ENCODE measurements around the gene SYT6.

SYT6 gene

DNA sequence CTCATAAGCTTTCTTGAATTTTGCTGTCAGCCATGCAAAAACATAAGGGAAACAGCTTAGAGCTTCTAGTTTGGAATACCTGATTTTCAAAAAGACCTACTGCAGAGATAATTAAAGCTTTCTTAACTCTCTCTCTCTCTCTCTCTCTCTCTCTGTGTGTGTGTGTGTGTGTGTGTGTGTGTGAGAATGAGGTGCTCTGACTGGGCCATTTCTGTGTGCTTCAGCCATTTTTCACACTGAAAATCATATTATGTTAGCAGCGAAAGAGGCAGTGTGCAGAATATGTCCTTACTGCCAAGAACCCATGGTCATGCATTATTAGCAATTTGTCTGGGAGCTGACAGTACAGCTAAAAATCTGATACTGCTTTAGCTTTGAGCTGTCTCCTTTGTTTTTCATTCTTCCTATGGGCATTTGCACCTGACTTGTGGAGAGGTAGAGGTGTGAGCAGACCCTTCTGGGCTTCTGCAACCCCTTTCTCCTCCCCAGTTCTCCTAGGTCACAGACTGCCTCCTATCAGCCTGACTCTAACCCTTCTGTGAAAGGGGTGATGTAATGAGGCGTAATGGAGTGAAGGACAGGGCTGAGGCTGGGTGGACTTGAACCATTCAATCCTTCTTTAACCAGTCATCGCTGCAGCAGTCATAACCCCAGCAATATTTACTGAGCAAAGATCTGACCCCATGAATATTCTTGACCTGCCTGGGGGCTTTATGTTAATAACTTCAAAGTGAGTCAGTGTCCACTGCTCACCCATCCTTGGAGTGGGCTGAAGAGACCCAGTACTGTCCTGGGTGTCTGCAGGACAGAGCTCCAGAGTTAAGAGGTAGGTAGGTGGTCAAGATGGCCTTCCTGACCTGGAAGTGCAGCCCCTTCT lies 61.2 kb downstream of the SYT6 start:
- DNase-seq (ENCODE audit: low read depth): no peak

DNA sequence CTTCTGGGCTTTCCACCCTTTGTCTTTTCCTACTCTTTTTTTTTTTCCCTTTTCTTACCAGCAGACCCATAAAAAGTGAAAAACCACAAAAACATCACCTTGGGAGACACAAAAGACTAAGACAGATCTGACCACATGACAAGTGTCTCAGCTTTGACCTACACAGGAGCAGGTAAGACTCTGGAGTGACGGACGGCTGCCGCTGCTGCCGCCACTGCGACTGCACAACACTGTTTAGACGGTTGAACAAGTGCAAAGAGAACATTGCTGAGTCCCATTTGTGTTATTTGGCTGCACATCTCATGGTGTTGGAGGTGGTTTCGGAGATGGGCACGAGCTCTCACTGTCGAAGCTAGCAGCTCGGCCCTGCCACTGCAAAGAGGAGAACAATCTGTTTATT lies 62.0 kb downstream of the SYT6 start:
- DNase-seq (ENCODE audit: low read depth): no peak

DNA sequence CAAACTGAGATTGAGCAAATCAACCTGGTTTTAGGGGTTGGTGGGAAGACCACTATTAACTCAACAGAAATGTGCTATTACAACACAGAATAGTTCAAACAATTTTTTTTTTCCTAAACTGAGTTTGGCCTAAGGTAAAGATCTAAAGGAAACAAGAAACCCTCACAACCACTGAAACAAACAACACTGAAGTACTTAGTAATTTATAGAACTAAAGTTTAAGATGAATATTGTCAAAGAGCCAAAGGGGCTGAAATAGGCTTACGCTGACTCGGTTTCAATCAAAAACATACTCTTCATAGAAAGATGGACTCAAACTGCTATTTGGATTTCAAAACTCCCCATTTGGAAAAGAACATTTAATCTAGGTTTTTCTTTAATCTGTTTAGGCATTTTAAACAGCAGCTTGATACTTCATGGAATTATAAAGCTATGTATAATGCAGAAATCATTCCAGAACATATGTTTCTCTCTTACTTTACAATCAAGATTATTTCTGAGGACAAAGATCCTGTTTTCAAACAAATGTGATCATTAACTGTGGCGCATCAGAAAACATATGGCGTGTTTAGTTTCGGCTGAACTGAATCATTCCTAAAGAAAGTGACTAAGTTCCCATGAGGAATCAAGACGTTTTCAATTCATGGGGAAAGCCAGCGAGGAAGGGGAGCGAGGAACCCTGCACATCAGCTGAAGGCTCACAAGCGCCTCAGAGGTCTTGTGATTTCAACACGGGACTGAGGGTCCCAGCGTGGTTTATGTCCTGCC lies 62.7 kb downstream of the SYT6 start:
- DNase-seq (ENCODE audit: low read depth): no peak

DNA sequence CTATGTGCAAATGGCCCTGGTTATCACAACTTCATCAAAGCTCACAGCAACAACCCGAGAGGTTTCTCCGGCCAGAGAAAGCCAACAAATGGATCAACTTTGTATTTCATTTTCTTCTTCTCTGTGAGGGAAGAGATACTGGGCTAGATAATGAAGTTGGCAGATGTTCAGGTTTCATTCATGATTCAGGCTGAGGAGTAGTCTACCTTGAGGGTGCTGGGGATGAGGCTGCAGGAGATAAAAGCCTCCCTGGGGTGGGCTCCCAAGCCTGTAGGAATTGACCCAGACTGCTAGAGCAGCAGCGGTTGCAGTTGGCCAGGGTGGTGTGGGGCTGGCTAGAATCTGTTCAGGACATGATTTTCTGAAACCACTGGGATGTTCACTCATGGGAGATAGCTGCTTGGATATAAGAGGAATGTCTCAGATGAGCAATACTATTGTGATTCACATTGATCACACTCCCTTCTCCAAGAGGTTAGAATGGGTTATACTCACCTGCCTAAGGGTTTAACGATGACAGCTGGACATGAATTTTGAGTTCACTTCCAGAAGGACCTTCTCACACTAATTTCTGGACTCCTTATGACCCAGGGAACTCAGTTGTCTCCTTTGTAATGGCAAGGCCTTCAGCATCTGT lies 64.0 kb downstream of the SYT6 start:
- no peak for DNase-seq (ENCODE audit: low read depth)

DNA sequence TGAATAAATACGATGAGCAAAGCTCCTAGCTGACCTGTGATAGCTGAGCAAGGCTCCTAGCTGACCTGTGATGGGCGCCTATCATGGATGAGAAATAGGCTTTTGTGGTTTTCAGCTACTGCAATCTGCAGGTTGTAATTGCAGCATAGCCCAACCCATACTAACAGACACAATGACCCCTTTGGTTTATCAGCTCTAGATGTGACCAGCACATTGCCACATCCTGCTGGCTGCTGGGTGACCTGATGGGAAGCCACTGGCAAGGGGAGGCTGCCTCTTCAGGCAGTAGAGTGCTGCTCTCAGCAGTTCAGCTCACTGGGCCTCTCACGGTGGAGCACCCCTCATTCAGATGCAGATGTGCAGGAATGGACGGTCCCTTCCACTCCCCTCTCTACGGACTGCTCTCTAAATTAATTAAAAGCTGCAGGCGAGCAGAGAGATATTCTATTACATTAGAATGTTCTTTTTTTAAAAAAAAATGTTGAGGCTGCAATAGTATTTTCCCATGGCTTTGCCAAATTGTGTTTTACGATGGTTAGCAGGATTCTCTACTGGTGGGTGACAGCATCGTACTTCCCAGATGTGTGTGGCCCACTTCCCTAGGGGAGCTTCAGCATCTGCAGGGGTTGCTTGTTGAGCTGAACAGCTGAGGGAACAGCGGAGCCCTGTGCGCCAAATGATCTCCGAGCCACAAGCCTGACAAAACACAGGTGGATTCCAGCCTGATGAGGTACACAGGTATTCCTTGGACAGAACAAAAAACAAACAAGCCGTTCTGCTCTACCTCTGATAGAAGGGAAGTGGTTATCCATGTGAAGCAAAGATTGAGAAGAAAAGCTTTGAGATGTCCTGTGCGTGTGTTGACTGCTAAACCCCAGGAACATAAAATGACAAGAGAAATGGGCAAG lies 65.0 kb downstream of the SYT6 start:
- no peak for DNase-seq (ENCODE audit: low read depth)

DNA sequence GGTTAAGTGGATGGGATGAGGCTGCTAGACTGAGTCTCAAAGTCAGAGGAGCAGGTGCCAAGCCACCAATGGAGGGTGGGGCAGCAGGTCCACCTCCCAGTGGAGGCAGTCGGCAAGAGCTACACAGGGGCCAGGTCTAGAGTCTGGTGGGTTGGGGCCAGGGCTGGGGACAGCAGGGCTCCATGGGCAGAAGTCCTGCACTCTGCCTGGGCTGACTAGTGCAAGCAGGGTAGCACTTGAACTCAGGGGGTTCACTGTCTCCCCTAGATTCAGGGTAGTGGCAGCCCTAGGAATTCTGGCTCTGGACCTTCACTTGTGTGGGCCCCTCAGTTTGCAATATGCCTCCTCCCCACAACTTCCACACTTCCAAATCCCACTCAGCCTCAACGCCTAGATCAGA lies 66.2 kb downstream of the SYT6 start:
- DNase-seq (ENCODE audit: low read depth): no peak

DNA sequence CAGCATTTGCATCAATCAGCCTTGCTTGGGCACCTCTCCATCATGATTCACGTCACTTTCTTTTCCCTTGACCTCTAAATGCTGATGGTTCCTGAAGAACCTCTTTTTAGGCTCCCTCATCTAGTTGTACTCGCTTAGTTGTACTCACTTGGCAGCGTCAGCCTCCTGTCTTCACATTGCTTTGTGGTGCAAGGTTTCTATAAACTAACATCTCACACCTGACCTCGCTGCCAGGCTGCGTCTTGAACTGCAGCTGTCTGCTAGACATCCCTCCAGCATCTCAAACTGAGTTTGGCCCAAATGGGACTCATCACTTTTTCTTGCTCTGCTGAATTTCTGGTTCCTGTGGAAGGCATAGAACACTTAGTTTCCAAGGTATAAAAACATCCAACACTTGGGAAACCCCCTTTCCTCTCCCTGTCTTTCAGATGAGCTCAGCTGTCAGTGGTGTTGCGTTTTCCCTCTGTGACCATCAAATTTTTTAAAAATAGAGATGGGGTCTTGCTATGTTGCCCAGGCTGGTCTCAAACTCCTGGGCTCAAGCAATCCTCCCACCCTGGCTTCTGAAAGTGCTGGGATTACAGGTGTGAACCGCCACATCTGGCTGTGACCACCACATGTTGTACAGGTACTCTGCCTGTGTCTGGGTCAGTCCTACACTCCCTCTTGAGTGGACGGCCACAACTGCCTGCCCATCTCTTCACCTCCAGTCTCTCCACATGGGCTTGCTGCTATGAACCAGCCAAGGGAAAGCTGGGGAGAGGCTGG lies 66.9 kb downstream of the SYT6 start:
- DNase-seq (ENCODE audit: low read depth): no peak

DNA sequence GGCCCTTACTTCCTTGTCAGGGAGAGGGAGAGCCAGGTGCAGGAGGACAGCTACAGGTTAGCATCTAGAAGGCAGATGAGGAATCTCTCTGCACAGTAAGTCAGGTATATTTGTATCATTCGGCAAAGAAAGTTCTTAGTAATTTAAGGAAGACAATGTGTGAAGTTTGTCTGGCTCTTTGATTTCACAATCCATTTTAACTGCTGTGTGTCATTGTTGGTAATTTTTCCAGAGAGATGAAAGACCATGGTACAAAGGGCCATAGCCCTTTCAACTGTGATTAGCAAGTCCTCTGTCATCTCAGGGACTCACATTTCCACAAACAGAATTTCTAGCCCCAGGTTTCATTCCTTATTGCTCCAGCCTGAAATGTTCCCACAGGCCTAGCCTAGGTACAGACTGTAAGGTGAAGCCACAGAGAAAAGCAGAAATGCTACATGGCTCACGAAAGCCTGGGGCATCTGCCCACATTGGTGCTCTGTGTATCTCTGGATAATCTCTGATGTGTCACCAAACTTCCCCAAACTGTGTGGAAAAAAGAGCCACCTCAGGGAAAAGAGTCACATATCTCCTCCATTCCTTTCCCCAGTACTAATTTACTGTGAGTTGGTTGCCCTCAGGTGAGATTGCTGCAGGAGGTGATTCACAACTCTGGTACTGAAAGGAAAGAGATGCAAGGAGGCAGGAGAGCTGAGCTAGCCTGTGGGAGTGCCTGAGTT lies 70.6 kb downstream of the SYT6 start:
- no peak for DNase-seq (ENCODE audit: low read depth)

DNA sequence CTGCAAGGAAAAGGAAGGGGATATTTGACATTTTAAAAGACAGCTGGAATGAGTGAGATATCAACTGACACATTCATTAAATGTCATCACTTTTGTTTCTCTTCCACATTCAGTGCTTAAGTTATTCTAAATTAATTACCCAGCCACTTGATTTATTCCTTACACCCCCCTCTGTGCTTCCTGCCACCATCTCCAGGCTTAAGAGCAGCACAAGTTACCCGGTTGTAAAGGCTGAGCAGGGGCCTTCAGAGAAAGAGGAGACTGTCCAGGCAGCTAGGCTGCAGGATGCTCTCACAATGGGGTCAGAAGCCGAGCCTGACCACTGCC lies 71.4 kb downstream of the SYT6 start:
- no peak for DNase-seq (ENCODE audit: low read depth)

DNA sequence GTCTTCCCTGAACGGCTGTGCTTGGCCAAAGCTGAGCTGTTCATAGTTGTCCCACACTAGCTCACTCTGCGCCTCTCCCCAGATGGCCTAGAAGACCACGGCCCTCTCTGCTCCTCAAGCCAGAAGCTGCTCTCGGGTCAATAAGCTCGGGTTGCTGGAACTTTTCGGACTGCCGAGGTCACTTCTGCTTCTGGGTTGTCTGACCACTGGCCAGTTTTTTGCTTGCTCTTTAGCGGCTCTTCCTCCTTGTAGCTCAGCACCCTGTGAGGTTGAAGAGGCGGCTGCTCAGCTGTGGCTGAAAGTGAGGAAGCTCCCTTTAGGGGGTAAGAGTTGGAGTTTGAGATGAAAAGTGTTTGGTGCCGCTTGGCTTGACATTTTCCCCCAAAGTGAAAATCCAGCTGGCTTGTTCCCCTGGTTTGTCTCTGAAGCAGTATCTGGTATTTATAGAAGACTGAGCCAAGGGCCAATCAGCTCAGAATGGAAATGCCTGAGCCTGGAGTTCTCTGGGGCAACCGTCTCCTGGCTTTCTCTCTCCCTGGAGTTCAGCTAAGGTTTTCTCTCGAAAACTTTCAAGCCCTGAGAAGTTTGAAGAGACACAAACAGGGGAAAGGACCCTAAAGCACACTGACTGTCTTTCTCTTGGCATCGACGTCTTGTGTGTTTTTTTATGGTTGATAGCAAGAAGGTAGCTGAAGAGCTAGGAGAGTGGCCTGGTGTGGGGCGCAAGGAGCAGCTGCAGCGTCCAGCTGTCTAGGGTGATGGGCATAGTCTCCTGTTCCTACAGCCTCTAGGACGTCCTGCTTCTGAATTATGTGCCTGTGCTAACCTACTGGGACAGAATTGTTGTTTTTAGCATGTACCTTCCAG lies 72.0 kb downstream of the SYT6 start:
- DNase-seq (ENCODE audit: low read depth): no peak

DNA sequence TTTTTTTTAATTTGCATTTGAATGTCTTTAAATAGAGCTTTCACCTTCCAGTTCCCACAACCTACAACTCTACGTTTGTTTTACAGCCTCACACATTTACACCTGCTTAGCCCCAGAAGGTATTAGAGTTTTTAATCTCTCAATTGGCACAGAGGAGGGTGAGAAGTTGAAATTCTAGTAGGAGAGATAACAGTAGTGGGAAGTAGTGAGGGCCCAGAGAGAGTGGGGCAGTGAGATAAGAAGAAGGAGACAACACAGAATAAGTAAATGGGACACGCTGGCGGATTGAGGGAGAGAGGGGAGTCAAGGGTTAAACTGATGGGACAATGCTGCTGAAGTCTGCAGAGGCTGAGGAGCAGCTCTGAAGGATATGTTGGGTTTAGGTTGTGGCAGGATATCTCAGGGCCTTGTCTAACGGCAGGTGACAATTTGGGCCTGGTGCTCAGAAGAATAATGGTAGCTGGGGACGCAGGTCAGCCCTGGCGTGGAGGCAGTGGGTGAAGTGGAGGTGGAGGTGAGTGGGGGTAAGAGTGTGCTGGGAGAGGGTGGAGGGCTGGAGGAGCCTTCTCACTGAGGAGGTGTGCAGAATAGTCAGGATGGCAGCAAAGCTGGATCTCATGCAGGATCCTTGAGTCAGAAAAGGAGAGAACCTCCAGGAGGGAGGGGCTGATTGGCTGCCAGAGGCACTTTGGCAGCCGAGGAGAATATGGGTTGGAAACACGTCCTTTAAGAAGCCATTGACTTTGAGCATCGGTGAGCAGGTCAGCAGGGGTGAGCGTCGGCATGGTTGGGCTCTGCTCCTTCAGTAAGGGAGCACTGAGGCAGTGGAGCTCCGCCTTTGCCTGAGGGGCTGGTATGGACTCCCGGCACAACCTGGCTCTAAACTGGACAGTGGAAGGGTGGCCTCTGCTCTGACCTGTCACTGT lies 72.9 kb downstream of the SYT6 start:
- DNase-seq (ENCODE audit: low read depth): no peak

DNA sequence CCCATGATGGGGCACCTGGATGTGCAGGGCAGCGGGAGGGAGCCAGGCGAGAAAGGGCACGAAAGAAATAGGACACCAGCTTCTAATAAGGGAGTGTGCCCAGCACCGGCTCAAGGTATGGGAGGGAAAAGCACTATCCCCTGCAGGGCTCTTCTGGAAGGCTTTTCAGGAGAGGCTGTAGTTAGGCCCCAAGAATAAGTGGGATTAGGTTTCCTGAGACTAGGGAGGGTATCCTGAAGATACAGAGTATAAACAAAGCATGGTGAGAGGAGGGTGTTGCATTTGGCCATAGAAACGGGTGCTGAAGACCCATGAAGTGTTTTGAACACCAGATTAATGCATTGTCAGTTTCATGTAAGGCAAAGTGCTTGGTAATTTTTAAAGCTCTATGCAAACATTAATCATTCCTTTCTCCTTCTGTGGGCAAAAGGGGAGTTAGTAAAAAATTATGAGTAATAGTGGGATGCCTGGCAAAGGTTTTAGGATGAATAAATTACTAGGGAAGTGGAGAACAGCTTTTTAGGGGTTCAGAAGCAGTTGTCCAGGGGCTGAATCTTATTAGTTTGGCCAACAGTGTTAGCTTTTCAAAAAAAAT lies 74.0 kb downstream of the SYT6 start:
- no peak for DNase-seq (ENCODE audit: low read depth)

DNA sequence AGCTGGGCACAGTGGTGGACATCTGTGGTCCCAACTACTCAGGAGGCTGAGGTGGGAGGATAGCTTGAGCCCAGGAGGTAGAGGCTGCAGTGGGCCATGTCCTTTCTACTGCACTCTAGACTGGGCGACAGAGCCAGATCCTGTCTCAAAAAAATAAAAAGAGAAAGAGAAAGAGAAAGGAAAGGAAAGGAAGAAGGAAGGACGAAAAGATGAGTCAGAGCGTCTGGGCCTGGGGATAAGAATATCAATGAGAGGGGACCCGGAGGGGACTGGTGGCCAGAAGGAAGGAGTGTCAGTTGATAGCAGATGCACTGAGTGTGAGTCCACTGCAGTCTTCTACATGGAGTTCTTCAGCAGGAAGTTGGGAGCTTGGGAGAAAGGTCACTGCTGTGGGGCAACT lies 75.6 kb downstream of the SYT6 start:
- DNase-seq (ENCODE audit: low read depth): no peak

DNA sequence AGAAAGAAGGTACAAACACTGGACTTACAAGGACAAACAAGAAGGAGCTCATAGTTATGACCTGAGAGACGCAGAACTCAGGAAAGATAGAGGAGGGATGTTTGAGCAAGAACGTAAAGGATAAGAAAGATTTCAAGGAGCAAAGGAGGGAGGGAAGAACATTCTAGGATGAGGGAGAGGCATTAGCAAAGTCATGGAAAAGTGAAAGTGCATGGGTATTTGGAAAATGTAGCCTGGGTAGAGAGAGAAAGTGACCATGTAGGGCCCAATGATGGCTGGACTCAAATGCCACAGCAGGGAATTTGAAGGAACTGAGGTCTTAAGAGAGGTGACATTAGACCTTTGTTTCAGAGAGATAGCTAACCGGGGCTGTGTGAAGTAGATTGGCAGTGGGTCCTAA lies 76.5 kb downstream of the SYT6 start:
- no peak for DNase-seq (ENCODE audit: low read depth)

DNA sequence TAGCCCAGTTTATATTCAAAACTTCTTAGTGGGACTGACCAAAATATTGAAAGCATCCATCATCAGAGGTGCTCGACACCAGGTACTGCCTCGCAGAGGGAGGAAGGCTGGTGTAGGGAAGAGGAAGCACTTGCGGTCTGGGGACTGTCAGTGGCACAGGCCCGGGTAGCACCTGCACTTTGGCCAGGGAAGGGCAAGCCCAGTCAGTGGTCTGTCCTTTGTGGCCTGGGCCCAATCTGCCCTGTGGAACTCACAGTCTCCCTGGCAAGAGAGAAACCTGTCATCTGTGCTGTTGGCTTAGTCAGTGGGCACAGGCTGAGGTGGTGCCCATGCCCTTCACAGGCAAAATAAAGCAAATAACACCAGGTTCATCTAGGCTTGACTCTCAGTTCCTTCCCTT lies 77.4 kb downstream of the SYT6 start:
- no peak for DNase-seq (ENCODE audit: low read depth)

DNA sequence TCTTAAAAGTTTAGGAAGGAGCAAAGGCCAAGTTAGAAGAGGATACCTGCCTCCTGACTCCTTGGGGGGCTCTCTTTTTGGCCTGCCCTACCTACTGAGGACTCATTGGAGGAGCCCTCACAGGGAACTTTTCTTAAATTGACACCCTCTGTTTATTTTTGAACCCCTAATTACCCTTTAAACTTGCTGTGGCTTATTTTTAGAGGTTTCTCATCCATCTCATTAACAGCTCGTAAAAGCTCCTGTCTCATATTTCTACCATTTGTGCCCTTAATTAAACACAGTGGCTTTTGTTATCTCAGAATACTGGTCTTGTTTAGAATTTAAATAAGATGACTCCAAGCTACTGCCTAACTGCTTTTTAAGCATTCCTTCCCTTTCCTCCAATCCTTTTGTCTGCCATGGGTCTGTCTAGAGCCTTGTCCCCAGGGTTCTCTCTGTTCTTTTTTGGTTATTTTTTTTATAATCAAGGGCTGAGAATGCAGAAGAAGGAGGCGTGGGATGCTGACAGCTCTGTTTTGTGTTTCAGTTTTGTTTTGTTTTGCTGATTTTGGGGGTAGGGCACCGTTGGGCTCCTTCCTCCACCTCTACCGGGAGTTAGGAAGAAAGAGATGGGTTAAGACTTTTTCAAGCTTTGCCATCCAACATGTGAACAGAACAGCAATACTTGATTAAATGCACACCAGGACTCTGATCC lies 78.0 kb downstream of the SYT6 start:
- DNase-seq (ENCODE audit: low read depth): no peak

DNA sequence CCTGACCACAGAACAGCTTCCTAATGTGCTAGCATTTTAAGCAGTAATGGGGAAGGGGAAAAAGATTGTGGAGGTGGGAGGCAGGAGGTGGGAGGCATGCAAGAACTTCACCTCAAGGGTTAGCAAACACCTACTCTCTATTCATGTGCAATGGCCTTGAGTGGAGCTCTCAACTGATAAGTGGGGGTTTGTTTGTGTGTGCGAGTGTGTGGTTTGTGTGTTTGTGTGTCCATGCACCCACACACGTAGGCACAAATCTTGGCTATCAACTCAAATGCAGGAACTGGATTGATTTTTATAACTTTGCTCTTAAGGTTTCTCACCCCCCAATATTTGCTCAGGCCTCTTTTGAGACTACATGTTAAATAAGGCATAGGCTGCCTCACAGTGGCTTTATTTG lies 78.6 kb downstream of the SYT6 start:
- DNase-seq (ENCODE audit: low read depth): no peak

DNA sequence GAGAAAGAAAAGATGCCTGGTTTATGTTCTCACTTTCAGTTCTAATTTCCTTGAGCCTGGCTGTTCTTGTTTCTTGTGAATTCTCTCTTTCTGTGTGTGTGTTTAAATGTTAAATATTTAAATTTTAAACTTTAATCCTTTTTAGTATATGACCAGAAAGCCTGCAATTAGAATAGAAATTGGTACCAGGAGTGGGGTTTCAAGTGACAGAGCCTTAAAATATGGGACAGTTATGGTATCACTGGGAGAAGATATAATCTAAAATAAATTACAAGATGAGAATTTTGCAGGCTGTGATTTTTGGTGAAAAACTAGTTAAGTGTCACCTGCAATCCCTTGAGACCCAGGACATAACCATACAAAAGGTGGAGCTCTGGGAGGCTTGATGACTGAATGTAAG lies 81.4 kb downstream of the SYT6 start:
- no peak for DNase-seq (ENCODE audit: low read depth)
